HEK293T (cell line): Measurements from ENCODE around the gene AMBN.

ENCODE experiments used
- CTCF ChIA-PET: fragments of 350-600 bp; formaldehyde crosslinking; extraction: SDS; loops from one replicate; lab custom pipeline; 2021; ENCODE audit warnings: antibody characterized with exemption, inconsistent platforms; lab: Yijun Ruan, JAX
- POLR2A ChIA-PET: fragments of 350-600 bp; formaldehyde crosslinking; extraction: SDS; loops from one replicate; lab custom pipeline; 2020; ENCODE audit warnings: antibody characterized with exemption, inconsistent platforms; lab: Yijun Ruan, JAX
- DNase-seq: peaks from one replicate; pipeline ENCODE4 v3.0.0; 2012; ENCODE audit warnings: mixed read lengths; ENCODE audit errors: extremely low spot score
- ARNT ChIP-seq: fragments of 450-650 bp; IDR thresholded peaks from 2 replicates; pipeline ENCODE4 v1.6.1; 2017; ENCODE audit warnings: mild to moderate bottlenecking
- BHLHE40 ChIP-seq: fragments of 450-650 bp; IDR thresholded peaks from 2 replicates; pipeline ENCODE4 v1.6.1; 2016; ENCODE audit warnings: mild to moderate bottlenecking, moderate library complexity, borderline replicate concordance
- CTBP1 ChIP-seq: fragments of 450-650 bp; IDR thresholded peaks from 2 replicates; pipeline ENCODE4 v1.6.1; 2016; ENCODE audit warnings: borderline replicate concordance
- ELF4 ChIP-seq: fragments of 450-650 bp; IDR thresholded peaks from 2 replicates; pipeline ENCODE4 v1.6.1; 2017; ENCODE audit warnings: antibody characterized with exemption
- FOXA1 ChIP-seq: fragments of 450-650 bp; IDR thresholded peaks from 2 replicates; pipeline ENCODE4 v1.6.1; 2016; ENCODE audit warnings: mild to moderate bottlenecking
- FOXK2 ChIP-seq: fragments of 450-650 bp; IDR thresholded peaks from 2 replicates; pipeline ENCODE4 v1.6.1; 2016; ENCODE audit warnings: mild to moderate bottlenecking
- FOXM1 ChIP-seq: fragments of 450-650 bp; IDR thresholded peaks from 2 replicates; pipeline ENCODE4 v1.6.1; 2017; ENCODE audit warnings: mild to moderate bottlenecking, borderline replicate concordance
- HDGF ChIP-seq: fragments of 450-650 bp; IDR thresholded peaks from 2 replicates; pipeline ENCODE4 v1.6.1; 2017; ENCODE audit warnings: antibody characterized with exemption, borderline replicate concordance
- L3MBTL2 ChIP-seq: fragments of 450-650 bp; conservative IDR thresholded peaks from 2 replicates; pipeline ENCODE4 v1.6.1; 2016; ENCODE audit warnings: mild to moderate bottlenecking
- LEF1 ChIP-seq: fragments of 450-650 bp; IDR thresholded peaks from 2 replicates; pipeline ENCODE4 v1.6.1; 2017; ENCODE audit warnings: mild to moderate bottlenecking, borderline replicate concordance
- NFRKB ChIP-seq: fragments of 450-650 bp; IDR thresholded peaks from 2 replicates; pipeline ENCODE4 v1.6.1; 2016; ENCODE audit warnings: mild to moderate bottlenecking, moderate library complexity
- SP1 ChIP-seq: fragments of 450-650 bp; IDR thresholded peaks from 2 replicates; pipeline ENCODE4 v1.6.1; 2017
- SUZ12 ChIP-seq: fragments of 450-650 bp; IDR thresholded peaks from 2 replicates; pipeline ENCODE4 v1.6.1; 2016; ENCODE audit warnings: mild to moderate bottlenecking
- TARDBP ChIP-seq: fragments of 450-650 bp; IDR thresholded peaks from 2 replicates; pipeline ENCODE4 v1.6.1; 2016
- ZNF384 ChIP-seq: fragments of 450-650 bp; IDR thresholded peaks from 2 replicates; pipeline ENCODE4 v1.6.1; 2016
- TF ChIP-seq, protein P1 (sequence below): fragments of 450-650 bp; IDR thresholded peaks from 2 replicates; pipeline ENCODE4 v1.6.1; 2016

The AMBN gene

DNA sequence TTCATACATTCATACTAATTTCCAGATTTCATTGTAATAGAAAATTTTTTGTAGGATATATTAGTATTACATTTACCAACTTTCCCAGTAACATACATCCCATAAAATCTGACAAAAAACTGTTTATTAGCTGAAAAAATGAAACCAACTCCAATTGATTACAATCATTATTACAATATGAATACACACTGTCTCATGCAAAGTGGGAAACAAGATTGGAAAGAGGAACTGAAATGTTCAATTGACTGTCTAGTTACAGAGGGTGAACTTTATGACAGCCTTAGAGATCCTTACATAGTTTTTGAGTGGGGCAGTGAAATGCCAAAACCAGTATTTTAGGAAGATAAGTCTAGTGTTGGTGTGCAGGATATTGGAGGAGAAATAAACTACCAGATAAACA, 2.3 kb upstream of the AMBN start:
- ChIA-PET POLR2A (no interaction called here), CTCF (interaction anchor here (1.1 kb wide), 1 partner anchor 11 kb away, joined by 3 read pairs; no protein-coding TSS in a partner anchor)
- TF ChIP-seq L3MBTL2, result no peak
- no peak for TF ChIP-seq TARDBP
- no peak for TF ChIP-seq LEF1
- TF ChIP-seq ZNF384, result no peak
- no peak for TF ChIP-seq SP1
- no peak for TF ChIP-seq FOXA1
- TF ChIP-seq ELF4, result no peak
- no peak for TF ChIP-seq BHLHE40
- TF ChIP-seq SUZ12, result no peak
- no peak for TF ChIP-seq NFRKB
- TF ChIP-seq, protein P1, sequence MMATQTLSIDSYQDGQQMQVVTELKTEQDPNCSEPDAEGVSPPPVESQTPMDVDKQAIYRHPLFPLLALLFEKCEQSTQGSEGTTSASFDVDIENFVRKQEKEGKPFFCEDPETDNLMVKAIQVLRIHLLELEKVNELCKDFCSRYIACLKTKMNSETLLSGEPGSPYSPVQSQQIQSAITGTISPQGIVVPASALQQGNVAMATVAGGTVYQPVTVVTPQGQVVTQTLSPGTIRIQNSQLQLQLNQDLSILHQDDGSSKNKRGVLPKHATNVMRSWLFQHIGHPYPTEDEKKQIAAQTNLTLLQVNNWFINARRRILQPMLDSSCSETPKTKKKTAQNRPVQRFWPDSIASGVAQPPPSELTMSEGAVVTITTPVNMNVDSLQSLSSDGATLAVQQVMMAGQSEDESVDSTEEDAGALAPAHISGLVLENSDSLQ, result no peak
- no peak for TF ChIP-seq HDGF
- TF ChIP-seq ARNT, result no peak
- TF ChIP-seq FOXK2, result no peak
- TF ChIP-seq FOXM1, result no peak
- no peak for DNase-seq

DNA sequence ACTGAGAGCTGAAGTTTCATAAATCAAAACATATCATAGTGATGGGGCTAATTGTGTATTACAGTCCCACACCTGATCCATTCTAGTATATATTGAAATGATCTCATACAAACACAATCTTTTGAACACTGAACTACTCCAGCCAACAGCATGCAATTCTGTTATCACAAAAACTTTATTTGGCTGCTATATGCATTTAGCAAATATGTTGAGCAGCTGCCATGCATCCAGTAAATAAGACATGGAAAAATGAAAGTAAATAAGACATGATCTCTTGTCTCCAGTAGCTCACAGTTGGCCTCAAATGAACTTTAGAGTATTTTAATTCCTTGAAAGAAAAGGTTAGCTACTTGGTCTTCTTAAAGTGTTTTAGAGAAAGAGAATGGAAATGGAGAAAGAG, 2.1 kb downstream of the AMBN start:
- POLR2A ChIA-PET, result no interaction called here
- CTCF ChIA-PET, result interaction anchor here (0.7 kb wide), 1 partner anchor 11 kb away, joined by 5 read pairs; no protein-coding TSS in a partner anchor
- TF ChIP-seq L3MBTL2 (no peak), BHLHE40 (no peak), HDGF (no peak), FOXM1 (no peak), SUZ12 (no peak), ELF4 (no peak), CTBP1 (no peak), FOXA1 (no peak), ARNT (no peak), LEF1 (no peak), TARDBP (no peak), ZNF384 (no peak)
- no peak for DNase-seq

DNA sequence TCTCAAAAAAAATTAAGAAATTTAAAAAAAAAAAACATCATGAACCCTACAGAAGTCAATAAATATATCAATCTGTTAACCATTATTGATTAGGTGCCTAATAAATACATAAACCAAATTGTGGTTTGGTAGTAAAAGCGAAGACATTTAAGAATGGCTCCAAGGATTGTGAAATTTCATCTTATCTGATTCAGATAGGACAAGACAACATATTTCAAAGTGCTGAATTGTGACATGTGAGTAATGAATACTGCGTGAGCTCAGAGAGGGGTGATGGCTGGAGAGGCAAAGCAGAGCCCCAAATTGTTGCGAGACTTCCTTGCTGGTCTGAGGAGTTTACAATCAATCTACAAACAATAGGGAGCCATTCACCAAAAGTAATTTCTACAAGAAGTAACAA, 8.2 kb downstream of the AMBN start:
- POLR2A ChIA-PET, result no interaction called here
- TF ChIP-seq ZNF384 (no peak), FOXM1 (no peak), CTBP1 (no peak), LEF1 (no peak), BHLHE40 (no peak), L3MBTL2 (no peak), TARDBP (no peak), ELF4 (no peak), FOXK2 (no peak), ARNT (no peak), SUZ12 (no peak), HDGF (no peak), NFRKB (no peak)
- TF ChIP-seq, protein P1, result no peak
- CTCF ChIA-PET, result interaction anchor here (0.6 to 0.7 kb wide), 2 partner anchors 10 to 629 kb away, joined by 3 read pairs; no protein-coding TSS in a partner anchor
- no peak for DNase-seq

DNA sequence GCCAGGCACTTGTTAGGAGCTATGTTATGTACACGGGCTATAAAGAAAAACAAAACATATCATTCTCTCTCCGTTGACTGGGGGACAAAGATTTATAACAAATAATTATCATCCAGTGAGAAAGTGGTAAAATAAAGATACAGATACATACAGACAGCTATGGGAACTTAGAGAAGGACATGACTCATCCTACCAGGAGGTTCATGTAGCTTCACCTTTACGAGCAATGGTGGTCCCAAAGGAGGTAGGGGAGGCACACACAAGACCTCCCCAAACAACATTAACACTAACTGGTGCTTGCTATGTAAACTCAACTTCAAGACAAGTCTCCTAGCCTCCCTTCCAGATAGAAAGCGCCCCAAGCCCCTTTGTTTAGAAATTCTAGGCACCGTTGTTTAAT, 8.9 kb downstream of the AMBN start:
- no peak for TF ChIP-seq CTBP1
- ChIA-PET POLR2A (interaction anchor here (0.7 kb wide), 1 partner anchor 13 kb away, joined by 3 read pairs; no protein-coding TSS in a partner anchor), CTCF (interaction anchor here (0.6 to 0.7 kb wide), 4 partner anchors 11 to 680 kb away, joined by 3 read pairs; no protein-coding TSS in a partner anchor)
- DNase-seq, result no peak

DNA sequence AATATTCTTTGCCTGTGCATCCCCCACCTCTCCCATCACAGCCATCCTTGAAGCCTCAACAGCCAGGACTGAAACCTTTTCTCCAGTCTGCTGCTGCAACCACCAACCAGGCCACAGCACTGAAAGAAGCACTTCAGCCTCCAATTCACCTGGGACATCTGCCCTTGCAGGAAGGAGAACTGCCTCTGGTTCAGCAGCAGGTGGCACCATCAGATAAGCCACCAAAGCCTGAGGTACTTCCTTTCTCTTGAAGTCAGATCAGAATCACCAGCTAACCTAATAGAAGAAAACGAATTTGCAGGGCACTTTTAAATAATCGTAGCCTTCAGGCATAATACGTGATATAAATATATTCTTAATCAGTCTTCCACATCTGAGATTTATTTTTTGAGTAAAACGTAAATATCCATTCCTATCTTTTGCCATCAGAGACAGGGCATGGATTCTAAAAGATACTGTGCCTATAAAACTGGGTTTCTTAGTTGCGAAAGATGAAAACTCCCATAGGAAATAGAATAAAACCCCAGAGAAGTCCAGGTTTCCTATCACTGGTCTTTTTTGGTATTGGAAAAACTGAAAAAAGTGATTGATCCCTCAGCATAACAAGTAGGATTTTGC, 9.5 kb downstream of the AMBN start:
- TF ChIP-seq NFRKB (no peak), ELF4 (no peak), SUZ12 (no peak), ZNF384 (no peak), FOXA1 (no peak), ARNT (no peak), BHLHE40 (no peak), TARDBP (no peak)
- TF ChIP-seq, protein P1, result no peak
- POLR2A ChIA-PET, result interaction anchor here (0.7 kb wide), 1 partner anchor 12 kb away, joined by 3 read pairs; no protein-coding TSS in a partner anchor
- peak; percentile 68 for DNase-seq
- CTCF ChIA-PET, result interaction anchor here (0.7 to 0.8 kb wide), 4 partner anchors 10 to 680 kb away, joined by 3 to 5 read pairs (median 4); partner anchors contain the start of gene AMBN

DNA sequence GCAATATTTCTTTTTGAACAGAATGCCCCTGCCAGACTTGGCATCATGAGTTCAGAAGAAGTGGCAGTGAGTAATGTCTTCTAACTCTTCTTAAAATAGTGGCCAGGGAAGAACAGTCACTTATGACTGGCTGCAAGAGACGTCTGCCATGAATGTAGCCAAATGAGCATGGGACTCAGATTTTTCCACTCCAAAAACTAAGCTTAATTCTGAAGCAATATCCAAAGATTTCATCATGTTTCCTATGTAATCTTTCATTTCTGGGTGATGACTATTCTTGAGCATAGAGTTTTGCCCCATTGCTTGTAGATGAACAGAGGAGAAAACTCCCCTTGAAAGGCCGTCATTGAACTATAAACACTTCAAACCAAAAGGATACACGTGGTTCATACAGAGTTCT, 11.8 kb downstream of the AMBN start:
- CTCF ChIA-PET, result no interaction called here
- no peak for DNase-seq
- POLR2A ChIA-PET, result no interaction called here
- no peak for TF ChIP-seq L3MBTL2
- TF ChIP-seq HDGF, result no peak
- TF ChIP-seq CTBP1, result no peak
- no peak for TF ChIP-seq NFRKB
- TF ChIP-seq ARNT, result no peak
- no peak for TF ChIP-seq ZNF384
- TF ChIP-seq ELF4, result no peak
- TF ChIP-seq, protein P1, result no peak
- no peak for TF ChIP-seq BHLHE40
- TF ChIP-seq FOXA1, result no peak
- no peak for TF ChIP-seq FOXK2
- TF ChIP-seq FOXM1, result no peak
- TF ChIP-seq LEF1, result no peak
- TF ChIP-seq SUZ12, result no peak
- TF ChIP-seq TARDBP, result no peak
- no peak for TF ChIP-seq SP1
